ENCODE measurements around the gene ELL.

The ELL gene

DNA sequence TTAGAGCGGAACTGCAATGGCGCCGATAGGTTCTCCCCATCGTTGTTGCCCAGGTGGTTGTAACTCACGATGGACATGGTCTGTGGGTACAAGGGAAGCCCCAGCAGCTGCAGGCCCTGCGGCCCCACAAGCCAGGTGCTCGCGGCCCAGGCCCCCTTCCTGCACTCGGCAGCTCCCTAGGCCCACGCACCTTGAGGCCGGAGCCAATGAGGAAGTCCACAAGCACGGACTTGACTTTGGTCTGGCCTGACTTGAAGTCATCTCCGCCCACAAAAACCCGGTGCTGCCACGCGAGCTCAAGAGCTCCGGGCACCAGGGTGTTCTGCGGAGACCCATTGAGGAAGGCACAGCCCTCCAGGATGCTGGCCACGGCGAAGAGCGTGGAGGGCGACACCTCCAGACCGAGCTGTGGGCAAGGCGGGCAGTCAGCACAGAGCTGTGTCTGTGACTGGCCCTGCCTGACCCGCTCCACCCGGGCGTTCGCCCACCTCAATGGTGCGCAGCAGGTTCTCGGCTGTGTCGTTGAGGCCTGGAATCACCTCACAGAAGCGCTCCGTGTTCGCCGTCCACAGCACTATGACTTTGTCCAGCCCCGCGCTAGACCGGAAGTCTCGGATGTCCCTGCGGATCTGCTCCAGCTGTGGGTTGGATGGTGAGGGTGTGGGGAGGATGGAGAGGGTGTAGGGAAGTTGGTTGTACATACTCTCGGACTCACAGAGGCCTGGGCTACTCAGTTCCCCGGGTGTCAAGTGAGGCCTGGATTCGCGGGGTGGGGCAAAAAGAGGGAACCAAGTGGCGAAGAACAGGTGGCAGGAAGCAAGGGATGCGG is 85.8 kb downstream of the ELL start:
- peaks cover 20% of the 10 kb centered on the region for H3K36me3 ChIP-seq (ENCODE audit: insufficient read depth, low read length)
- H3K27ac ChIP-seq (ENCODE audit: low read depth, low read length) = no peak overlapping the region
- H3K27me3 ChIP-seq (ENCODE audit: insufficient read depth, low read length) = no peaks in the 10 kb centered on the region
- H3K9ac ChIP-seq (ENCODE audit: low read depth, low read length) = no peak overlapping the region
- WGBS = 93% methylated on average over 46 of the region's 46 CpGs
- no peaks in the 10 kb centered on the region for H3K9me3 ChIP-seq (ENCODE audit: insufficient read depth, low read depth, low read length)
- H3K4me1 ChIP-seq (ENCODE audit: insufficient read depth, low read length) = peaks cover 36% of the 10 kb centered on the region
- peak overlapping the region; percentile 71 for H3K4me3 ChIP-seq (ENCODE audit: low read length)

DNA sequence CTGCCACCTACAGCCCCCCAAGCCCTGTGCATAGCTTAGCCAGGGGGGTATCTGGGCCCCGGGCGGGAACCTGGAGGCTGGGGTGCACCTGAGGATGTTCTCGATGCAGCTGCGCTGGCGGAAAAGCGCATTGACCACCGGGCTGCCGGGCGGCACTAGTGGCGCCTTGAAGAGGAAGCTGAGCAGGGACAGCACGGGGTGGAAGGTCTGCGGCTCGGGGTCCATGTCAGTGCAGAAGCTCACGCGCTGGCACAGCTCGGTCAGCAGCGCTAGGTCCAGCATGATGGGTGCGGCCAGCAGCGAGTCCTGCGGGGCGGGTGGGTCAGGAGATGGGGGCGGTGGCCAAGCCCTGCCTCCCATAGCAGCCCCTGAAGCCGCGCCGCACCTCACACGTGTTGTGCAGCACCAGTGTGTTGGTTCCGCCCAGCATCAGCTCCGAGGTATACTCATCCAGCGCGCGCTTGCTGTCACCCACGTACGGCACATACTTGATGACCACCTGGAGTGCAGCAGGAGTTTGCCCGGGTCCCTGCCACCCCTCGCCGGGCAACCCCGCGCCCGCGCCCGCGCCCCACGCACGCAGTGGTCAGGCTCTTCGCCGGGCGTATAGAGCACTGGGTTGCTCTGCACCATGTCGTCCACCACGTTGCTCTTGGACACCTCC is 86.6 kb downstream of the ELL start:
- Histone ChIP-seq H3K9ac (ENCODE audit: low read depth, low read length) (no peak overlapping the region), H3K36me3 (ENCODE audit: insufficient read depth, low read length) (peaks cover 20% of the 10 kb centered on the region), H3K27ac (ENCODE audit: low read depth, low read length) (no peak overlapping the region), H3K27me3 (ENCODE audit: insufficient read depth, low read length) (no peaks in the 10 kb centered on the region), H3K9me3 (ENCODE audit: insufficient read depth, low read depth, low read length) (no peaks in the 10 kb centered on the region), H3K4me1 (ENCODE audit: insufficient read depth, low read length) (peaks cover 39% of the 10 kb centered on the region), H3K4me3 (ENCODE audit: low read length) (no peak overlapping the region)
- 96% methylated on average over 49 of the region's 49 CpGs for WGBS

DNA sequence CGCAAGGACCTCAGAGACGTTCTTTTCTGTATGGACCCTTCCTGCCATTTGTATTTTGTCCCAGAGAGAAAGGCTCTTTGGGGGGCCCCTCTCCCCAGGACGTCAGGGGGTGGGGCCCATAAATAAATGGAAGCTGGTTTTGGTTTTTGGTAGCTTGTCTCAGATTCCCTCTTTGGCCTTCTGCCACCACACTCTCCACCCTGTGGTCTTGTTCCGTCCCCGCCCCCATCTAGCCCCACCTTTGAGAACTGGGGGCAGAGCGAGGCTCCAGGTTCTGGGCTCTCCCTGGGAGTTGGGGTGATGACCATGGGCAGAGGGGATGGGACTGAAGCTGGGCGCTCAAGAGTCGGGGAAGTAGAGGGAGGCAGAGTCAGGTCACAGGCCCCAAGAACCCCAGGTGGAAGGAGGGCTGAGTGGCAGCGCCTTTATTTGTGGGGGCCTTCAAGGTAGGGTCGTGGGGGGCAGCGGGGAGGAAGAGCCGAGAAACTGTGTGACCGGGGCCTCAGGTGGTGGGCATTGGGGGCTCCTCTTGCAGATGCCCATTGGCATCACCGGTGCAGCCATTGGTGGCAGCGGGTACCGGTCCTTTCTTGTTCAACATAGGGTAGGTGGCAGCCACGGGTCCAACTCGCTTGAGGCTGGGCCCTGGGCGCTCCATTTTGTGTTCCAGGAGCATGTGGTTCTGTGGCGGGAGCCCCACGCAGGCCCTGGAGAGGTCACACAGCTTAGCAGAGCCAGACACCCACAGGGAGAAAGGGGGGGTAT is 87.3 kb downstream of the ELL start:
- H3K27me3 ChIP-seq (ENCODE audit: insufficient read depth, low read length) = no peaks in the 10 kb centered on the region
- peaks cover 42% of the 10 kb centered on the region for H3K4me1 ChIP-seq (ENCODE audit: insufficient read depth, low read length)
- 91% methylated on average over 20 of the region's 21 CpGs for WGBS
- peak overlapping the region; percentile 56 for H3K4me3 ChIP-seq (ENCODE audit: low read length)
- H3K9me3 ChIP-seq (ENCODE audit: insufficient read depth, low read depth, low read length) = no peaks in the 10 kb centered on the region
- peaks cover 20% of the 10 kb centered on the region for H3K36me3 ChIP-seq (ENCODE audit: insufficient read depth, low read length)
- H3K9ac ChIP-seq (ENCODE audit: low read depth, low read length) = 0 out of 2 replicates have a peak overlapping the region, but pooled peaks have one; percentile 31
- peak overlapping the region; percentile 67; the same call in 1 of the 2 replicates for H3K27ac ChIP-seq (ENCODE audit: low read depth, low read length)

DNA sequence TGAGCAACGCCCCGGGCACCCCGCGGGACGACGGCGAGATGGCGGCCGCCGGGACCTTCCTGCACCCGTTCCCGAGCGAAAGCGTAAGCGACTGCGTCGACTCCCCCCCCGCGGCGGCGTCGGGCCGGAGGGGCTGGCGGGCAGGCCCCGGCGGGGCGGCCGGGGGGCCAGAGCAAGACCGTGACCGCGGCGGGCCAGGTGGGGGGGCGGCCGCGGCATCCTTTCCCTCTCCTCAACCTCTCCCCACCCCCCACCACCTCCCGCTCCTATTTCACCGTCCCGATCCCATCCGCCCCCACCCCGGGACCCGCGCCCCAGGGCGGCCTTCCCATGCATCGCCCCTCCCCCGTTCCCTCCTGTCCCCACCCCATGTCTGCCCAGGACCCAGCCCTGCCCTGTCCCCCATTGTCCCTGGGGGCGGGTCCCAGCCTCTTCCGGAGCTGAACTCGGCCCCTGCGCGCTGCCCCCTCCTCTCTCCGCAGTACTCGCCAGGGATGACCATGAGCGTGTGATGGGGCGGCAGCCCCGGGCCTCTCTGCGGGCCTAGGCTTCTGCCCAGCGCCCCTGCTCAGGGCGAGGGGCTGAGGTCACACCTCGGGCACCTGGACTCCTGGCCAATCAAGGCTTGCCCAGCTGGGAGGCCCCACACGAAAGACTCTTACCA is 88.0 kb downstream of the ELL start:
- Histone ChIP-seq H3K9ac (ENCODE audit: low read depth, low read length) (peak overlapping the region; percentile 31; the same call in 1 of the 2 replicates), H3K4me1 (ENCODE audit: insufficient read depth, low read length) (peaks cover 35% of the 10 kb centered on the region), H3K36me3 (ENCODE audit: insufficient read depth, low read length) (peaks cover 20% of the 10 kb centered on the region), H3K27ac (ENCODE audit: low read depth, low read length) (peak overlapping the region; percentile 67; the same call in 1 of the 2 replicates), H3K4me3 (ENCODE audit: low read length) (peak overlapping the region; percentile 56), H3K27me3 (ENCODE audit: insufficient read depth, low read length) (no peaks in the 10 kb centered on the region), H3K9me3 (ENCODE audit: insufficient read depth, low read depth, low read length) (no peaks in the 10 kb centered on the region)
- WGBS = 2% methylated on average over 60 of the region's 60 CpGs

DNA sequence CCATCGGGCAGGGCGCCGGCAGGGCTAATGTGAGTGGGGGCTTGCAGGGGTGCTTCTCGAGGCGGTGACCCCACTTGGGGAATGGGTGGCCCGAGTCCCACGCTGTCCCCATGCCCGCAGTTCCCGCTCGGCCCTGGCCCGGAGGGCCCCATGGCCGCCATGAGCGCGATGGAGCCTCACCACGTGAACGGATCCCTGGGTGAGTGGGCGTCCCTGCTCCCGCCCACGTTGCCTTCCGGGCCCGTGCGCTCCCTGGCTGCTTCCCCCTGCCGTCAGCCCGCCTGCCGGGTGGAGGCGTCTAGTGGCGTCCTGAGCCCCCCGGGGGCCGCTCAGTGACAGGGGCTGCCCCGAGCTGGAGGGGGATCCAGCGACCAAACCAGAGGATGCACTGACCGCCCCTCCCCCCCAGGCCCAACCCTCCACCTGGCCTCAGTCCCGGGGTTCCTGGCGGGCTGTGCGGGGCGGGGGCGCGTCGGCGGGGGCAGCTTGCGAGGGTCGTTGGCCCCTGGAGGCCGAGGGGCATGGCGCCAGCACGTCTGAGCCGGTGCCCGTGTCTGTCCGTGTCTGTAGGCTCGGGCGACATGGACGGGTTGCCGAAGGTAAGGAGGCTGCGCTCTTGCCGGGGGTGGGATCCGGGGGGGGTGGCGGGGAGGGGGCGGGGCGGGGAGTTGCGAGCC is 88.7 kb downstream of the ELL start:
- peak overlapping the region; percentile 82 for H3K9ac ChIP-seq (ENCODE audit: low read depth, low read length)
- H3K4me1 ChIP-seq (ENCODE audit: insufficient read depth, low read length) = peaks cover 28% of the 10 kb centered on the region

DNA sequence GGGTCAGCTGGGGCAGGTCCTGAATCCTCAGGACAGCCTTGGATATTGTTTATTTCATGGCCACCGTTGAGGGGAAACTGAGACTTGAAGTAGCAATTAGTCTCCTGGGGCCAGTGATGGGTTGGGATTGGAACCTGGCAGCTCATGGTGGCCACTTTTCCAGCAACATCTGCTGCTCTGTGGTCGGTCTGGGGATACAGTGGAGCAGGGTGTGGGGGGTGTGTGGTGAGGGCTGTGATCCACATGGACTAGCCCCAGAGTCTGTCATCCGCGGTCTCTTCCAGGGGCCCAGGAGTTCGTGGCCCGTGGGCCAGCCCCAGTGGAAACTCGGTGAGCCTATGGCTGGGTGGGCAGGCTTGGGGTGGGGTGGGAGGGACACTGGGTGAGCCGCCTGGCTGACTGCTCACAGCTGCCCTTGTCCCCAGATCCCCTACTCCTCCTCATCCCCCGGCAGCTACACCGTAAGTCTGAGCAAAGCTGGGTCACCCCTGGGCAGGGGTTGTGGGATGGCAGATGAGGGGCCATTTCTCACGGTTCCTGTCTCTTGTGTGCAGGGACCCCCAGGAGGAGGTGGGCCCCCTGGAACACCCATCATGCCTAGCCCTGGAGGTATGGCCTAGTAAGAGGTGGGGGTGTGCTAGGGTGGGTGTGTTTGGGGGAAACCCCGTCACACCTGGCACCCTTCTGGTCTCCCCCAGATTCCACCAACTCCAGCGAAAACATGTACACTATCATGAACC is 89.4 kb downstream of the ELL start:
- H3K9me3 ChIP-seq (ENCODE audit: insufficient read depth, low read depth, low read length) = no peaks in the 10 kb centered on the region
- peak overlapping the region; percentile 68; the same call in 1 of the 2 replicates for H3K27ac ChIP-seq (ENCODE audit: low read depth, low read length)
- H3K27me3 ChIP-seq (ENCODE audit: insufficient read depth, low read length) = no peaks in the 10 kb centered on the region
- H3K4me1 ChIP-seq (ENCODE audit: insufficient read depth, low read length) = peaks cover 27% of the 10 kb centered on the region
- H3K4me3 ChIP-seq (ENCODE audit: low read length) = peak overlapping the region; percentile 56
- H3K36me3 ChIP-seq (ENCODE audit: insufficient read depth, low read length) = peaks cover 20% of the 10 kb centered on the region
- H3K9ac ChIP-seq (ENCODE audit: low read depth, low read length) = peak overlapping the region; percentile 82
- 78% methylated on average over 10 of the region's 13 CpGs for WGBS

More for the DNA sequence above, 88.7 kb downstream of the ELL start:
- peak overlapping the region; percentile 56 for H3K4me3 ChIP-seq (ENCODE audit: low read length)
- WGBS = 10% methylated on average over 51 of the region's 59 CpGs
- peak overlapping the region; percentile 68 for H3K27ac ChIP-seq (ENCODE audit: low read depth, low read length)
- H3K27me3 ChIP-seq (ENCODE audit: insufficient read depth, low read length) = no peaks in the 10 kb centered on the region
- H3K36me3 ChIP-seq (ENCODE audit: insufficient read depth, low read length) = peaks cover 20% of the 10 kb centered on the region
- H3K9me3 ChIP-seq (ENCODE audit: insufficient read depth, low read depth, low read length) = no peaks in the 10 kb centered on the region

DNA sequence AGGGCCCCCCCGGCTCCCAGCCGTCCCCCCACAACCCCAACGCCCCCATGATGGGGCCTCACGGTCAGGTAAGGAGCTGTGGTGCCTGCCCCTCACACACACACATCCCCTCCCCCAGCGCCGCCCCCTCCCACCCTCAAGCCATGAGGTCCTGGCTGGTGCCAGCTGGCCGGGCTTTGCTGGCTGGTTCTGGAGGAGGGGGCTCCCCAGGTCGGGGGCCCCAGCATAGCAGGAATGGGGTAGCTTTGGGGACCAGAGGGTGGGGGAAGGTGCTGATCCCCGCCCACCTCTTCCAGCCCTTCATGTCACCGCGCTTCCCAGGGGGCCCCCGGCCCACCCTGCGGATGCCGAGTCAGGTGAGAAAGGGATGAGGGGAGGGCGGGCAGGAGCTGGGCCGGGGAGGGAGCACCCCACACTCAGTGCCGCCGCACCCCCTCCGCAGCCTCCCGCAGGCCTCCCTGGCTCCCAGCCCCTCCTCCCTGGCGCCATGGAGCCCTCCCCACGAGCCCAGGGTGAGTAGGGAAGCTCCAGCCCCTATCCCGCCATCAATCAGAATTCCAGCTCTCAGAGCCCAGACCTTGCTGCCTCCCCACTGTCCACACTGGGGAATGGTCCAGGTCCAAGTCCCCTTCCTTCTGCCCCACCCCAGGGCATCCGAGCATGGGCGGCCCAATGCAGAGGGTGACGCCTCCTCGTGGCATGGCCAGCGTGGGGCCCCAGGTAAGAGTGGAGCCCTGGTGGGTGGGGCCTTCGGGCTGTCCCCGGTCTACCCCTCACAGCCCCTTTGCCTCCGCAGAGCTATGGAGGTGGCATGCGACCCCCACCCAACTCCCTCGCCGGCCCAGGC is 90.3 kb downstream of the ELL start:
- no peak overlapping the region for H3K9ac ChIP-seq (ENCODE audit: low read depth, low read length)
- H3K4me3 ChIP-seq (ENCODE audit: low read length) = no peak overlapping the region
- H3K27ac ChIP-seq (ENCODE audit: low read depth, low read length) = no peak overlapping the region
- 67% methylated on average over 25 of the region's 34 CpGs for WGBS
- peaks cover 20% of the 10 kb centered on the region for H3K36me3 ChIP-seq (ENCODE audit: insufficient read depth, low read length)
- peaks cover 27% of the 10 kb centered on the region for H3K4me1 ChIP-seq (ENCODE audit: insufficient read depth, low read length)
- H3K9me3 ChIP-seq (ENCODE audit: insufficient read depth, low read depth, low read length) = no peaks in the 10 kb centered on the region
- no peaks in the 10 kb centered on the region for H3K27me3 ChIP-seq (ENCODE audit: insufficient read depth, low read length)

DNA sequence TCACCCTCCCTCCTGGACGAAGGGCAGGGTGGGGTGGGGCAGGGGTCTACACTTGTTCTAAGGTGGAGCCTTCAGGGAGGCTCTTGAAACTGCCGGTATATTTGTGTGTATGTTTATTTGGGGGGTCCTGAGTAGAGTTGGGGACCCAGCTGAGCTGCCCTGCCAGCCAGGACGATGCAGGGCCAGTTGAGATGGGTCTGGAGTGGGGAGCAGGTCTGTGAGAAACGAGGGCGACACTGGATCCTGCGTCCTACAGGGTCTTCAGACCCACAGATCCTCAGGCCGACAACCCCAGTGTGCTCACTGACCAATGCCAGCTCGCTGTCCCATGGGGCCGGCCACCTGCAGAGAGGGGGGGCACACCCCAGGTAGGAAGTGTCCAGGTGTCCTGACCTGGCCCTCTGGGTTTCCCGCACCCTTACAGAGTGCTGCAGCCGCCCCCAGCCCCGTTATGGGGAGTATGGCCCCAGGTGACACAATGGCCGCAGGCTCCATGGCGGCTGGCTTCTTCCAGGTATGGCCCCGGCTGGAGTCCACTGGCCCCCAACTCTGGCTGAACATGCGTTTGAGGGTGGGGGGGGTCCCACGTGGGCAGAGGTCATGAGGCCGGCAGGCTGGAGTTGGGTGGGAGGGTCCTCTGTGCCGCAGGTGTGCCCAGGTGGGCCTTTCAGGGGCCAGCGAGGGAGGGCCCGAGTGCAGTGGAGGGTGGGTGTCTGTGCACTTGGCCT is 91.3 kb downstream of the ELL start:
- no peaks in the 10 kb centered on the region for H3K27me3 ChIP-seq (ENCODE audit: insufficient read depth, low read length)
- H3K27ac ChIP-seq (ENCODE audit: low read depth, low read length) = no peak overlapping the region
- H3K4me1 ChIP-seq (ENCODE audit: insufficient read depth, low read length) = peaks cover 27% of the 10 kb centered on the region
- peaks cover 11% of the 10 kb centered on the region for H3K36me3 ChIP-seq (ENCODE audit: insufficient read depth, low read length)
- H3K9ac ChIP-seq (ENCODE audit: low read depth, low read length) = no peak overlapping the region
- H3K9me3 ChIP-seq (ENCODE audit: insufficient read depth, low read depth, low read length) = no peaks in the 10 kb centered on the region
- WGBS = 83% methylated on average over 21 of the region's 21 CpGs
- no peak overlapping the region for H3K4me3 ChIP-seq (ENCODE audit: low read length)
